ENCODE results near the gene PNMT.

GRCh38 chr17:39624313-39624712 is 43.9 kb upstream of the PNMT start:
- TF ChIP-seq EGR1 (IDR thresholded peaks at IDR 0.05) (no peak), TEAD4 (IDR thresholded peaks at IDR 0.05) (no peak), EP300 (IDR thresholded peaks at IDR 0.05; ENCODE audit: borderline replicate concordance) (no peak), TAF1 (IDR thresholded peaks at IDR 0.05; ENCODE audit: low read depth) (no peak), ZBTB7A (IDR thresholded peaks at IDR 0.05; ENCODE audit: low read depth) (no peak), FOXM1 (IDR thresholded peaks at IDR 0.05; ENCODE audit: borderline replicate concordance, low read depth) (no peak), CREB1 (IDR thresholded peaks at IDR 0.05; ENCODE audit: low read depth) (no peak), YY1 (IDR thresholded peaks at IDR 0.05; ENCODE audit: low read depth) (no peak), NFIC (IDR thresholded peaks at IDR 0.05) (no peak), TCF12 (IDR thresholded peaks at IDR 0.05; ENCODE audit: low read depth) (no peak)
- TF ChIP-seq, protein P1, sequence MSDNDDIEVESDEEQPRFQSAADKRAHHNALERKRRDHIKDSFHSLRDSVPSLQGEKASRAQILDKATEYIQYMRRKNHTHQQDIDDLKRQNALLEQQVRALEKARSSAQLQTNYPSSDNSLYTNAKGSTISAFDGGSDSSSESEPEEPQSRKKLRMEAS (IDR thresholded peaks at IDR 0.05) = no peak
- TF ChIP-seq, protein P2, sequence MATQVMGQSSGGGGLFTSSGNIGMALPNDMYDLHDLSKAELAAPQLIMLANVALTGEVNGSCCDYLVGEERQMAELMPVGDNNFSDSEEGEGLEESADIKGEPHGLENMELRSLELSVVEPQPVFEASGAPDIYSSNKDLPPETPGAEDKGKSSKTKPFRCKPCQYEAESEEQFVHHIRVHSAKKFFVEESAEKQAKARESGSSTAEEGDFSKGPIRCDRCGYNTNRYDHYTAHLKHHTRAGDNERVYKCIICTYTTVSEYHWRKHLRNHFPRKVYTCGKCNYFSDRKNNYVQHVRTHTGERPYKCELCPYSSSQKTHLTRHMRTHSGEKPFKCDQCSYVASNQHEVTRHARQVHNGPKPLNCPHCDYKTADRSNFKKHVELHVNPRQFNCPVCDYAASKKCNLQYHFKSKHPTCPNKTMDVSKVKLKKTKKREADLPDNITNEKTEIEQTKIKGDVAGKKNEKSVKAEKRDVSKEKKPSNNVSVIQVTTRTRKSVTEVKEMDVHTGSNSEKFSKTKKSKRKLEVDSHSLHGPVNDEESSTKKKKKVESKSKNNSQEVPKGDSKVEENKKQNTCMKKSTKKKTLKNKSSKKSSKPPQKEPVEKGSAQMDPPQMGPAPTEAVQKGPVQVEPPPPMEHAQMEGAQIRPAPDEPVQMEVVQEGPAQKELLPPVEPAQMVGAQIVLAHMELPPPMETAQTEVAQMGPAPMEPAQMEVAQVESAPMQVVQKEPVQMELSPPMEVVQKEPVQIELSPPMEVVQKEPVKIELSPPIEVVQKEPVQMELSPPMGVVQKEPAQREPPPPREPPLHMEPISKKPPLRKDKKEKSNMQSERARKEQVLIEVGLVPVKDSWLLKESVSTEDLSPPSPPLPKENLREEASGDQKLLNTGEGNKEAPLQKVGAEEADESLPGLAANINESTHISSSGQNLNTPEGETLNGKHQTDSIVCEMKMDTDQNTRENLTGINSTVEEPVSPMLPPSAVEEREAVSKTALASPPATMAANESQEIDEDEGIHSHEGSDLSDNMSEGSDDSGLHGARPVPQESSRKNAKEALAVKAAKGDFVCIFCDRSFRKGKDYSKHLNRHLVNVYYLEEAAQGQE (IDR thresholded peaks at IDR 0.05; ENCODE audit: low read depth) = no peak
